ENCODE results near the gene PLEKHA7. TPM values are rescaled to one million over a fixed set of nuclear protein-coding genes. Genes with fewer than 3 reads are reported as not detected.
"Not testable (repeated sequence)": the region's sequence is repeated elsewhere in the genome, so short reads cannot be mapped to it uniquely, and the experiment has no call there.

PLEKHA7 gene
- total and polyA plus RNA-seq, 4 donors: 13.3 to 31.8 (median 21.5) TPM

DNA sequence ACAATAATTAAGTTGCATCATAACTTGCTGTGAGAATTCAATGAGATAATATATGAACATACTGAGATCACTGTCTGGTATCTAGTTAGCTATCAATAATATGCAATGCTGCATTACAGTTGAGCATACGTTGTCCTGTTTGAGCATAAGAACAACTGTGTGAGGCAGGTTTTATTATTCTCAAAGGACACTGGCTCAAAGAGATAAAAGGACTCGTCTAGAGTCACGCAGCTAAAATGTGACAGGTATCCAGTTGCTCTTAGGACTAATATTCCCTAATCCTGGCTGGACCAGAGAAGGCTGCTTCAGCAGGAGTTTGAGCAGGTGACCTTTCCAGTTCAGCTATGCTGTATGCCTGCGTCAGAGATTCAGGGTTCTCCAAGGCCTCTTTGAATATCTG, 92.5 kb downstream of the PLEKHA7 start:
- Histone ChIP-seq H3K9me3 (ENCODE audit: control insufficient read depth in 4 of 4, insufficient read depth in 3 of 4, low read length in 3 of 4) (no peaks in the 10 kb centered on the region), H3K27ac (ENCODE audit: low read depth in 1 of 2, low read length in 1 of 2) (no peak overlapping the region), H3K9ac (ENCODE audit: insufficient read depth in 1 of 2, low read length in 2 of 2) (no peak overlapping the region), H3K4me3 (no peak overlapping the region), H3K27me3 (ENCODE audit: control insufficient read depth in 3 of 3, insufficient read depth in 3 of 3, low read length in 2 of 3) (peaks cover 0 to 27% (median 19%) of the 10 kb centered on the region in 3 donors), H3K36me3 (ENCODE audit: control insufficient read depth in 4 of 4, insufficient read depth in 4 of 4, low read length in 4 of 4) (no peaks in the 10 kb centered on the region), H3K4me1 (ENCODE audit: control insufficient read depth in 5 of 5, insufficient read depth in 5 of 5, low read length in 5 of 5) (peaks cover 0 to 31% (median 6%) of the 10 kb centered on the region in 5 donors)
- 87 to 92% methylated on average over 4 of the region's 4 CpGs for WGBS, 2 donors
- TF ChIP-seq, protein P1, sequence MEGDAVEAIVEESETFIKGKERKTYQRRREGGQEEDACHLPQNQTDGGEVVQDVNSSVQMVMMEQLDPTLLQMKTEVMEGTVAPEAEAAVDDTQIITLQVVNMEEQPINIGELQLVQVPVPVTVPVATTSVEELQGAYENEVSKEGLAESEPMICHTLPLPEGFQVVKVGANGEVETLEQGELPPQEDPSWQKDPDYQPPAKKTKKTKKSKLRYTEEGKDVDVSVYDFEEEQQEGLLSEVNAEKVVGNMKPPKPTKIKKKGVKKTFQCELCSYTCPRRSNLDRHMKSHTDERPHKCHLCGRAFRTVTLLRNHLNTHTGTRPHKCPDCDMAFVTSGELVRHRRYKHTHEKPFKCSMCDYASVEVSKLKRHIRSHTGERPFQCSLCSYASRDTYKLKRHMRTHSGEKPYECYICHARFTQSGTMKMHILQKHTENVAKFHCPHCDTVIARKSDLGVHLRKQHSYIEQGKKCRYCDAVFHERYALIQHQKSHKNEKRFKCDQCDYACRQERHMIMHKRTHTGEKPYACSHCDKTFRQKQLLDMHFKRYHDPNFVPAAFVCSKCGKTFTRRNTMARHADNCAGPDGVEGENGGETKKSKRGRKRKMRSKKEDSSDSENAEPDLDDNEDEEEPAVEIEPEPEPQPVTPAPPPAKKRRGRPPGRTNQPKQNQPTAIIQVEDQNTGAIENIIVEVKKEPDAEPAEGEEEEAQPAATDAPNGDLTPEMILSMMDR (IDR thresholded peaks at IDR 0.05; ENCODE audit: control extremely low read depth, extremely low read depth): no peak
- no peak for DNase-seq
- ATAC-seq (ENCODE audit: insufficient read depth, low FRiP score): no peak

DNA sequence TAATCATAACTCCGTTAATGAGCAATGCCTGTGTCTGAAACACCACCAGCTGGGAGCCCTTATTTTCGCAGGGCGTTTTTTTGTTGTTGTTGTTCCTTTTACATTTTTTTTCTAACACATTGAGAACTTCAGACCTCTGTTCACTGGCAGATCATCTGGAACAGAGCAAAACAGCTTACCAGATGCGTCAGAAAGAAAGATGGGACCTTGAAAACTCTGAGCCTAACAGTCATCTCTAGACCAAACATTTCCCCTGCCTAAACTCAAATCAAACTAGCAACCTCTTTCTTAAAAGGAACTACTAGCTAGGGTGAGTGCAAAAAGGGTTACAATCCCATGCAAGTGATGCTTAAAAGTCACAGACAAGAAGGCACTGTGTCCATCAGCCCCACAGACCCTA, 93.2 kb downstream of the PLEKHA7 start:
- Histone ChIP-seq H3K9me3 (ENCODE audit: control insufficient read depth in 4 of 4, insufficient read depth in 3 of 4, low read length in 3 of 4) (no peaks in the 10 kb centered on the region), H3K27me3 (ENCODE audit: control insufficient read depth in 3 of 3, insufficient read depth in 3 of 3, low read length in 2 of 3) (peaks cover 0 to 22% (median 13%) of the 10 kb centered on the region in 3 donors), H3K36me3 (ENCODE audit: control insufficient read depth in 4 of 4, insufficient read depth in 4 of 4, low read length in 4 of 4) (no peaks in the 10 kb centered on the region), H3K4me1 (ENCODE audit: control insufficient read depth in 5 of 5, insufficient read depth in 5 of 5, low read length in 5 of 5) (peaks cover 0 to 26% (median 4%) of the 10 kb centered on the region in 5 donors), H3K9ac (ENCODE audit: insufficient read depth in 1 of 2, low read length in 2 of 2) (no peak overlapping the region), H3K4me3 (no peak overlapping the region), H3K27ac (ENCODE audit: low read depth in 1 of 2, low read length in 1 of 2) (no peak overlapping the region)
- TF ChIP-seq, protein P1 (IDR thresholded peaks at IDR 0.05; ENCODE audit: control extremely low read depth, extremely low read depth): no peak
- no peak for ATAC-seq (ENCODE audit: insufficient read depth, low FRiP score)
- DNase-seq: no peak
- 85 to 91% methylated on average over 4 of the region's 4 CpGs for WGBS, 2 donors

DNA sequence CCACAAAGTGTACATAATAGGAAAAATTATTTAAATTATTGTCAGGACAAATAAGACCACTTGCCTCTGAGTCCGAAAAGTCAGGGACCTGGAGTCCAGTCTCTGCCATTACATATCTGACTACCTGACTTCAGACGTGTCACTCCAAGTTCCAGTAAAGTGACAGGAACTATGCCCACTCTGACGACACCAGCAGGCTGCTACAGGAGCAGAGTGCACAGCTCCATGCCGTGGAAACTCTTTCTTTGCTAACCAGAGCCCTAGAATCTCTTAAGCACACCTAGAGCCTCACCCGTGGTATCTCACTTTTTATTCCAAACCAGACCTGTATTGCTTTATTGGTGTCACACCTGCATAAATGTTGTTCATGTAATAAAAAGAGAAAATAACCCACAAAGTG, 93.7 kb downstream of the PLEKHA7 start:
- TF ChIP-seq, protein P1 (IDR thresholded peaks at IDR 0.05; ENCODE audit: control extremely low read depth, extremely low read depth): no peak
- no peak overlapping the region for H3K27ac ChIP-seq (ENCODE audit: low read depth in 1 of 2, low read length in 1 of 2)
- peaks cover 0 to 18% (median 9%) of the 10 kb centered on the region in 3 donors for H3K27me3 ChIP-seq (ENCODE audit: control insufficient read depth in 3 of 3, insufficient read depth in 3 of 3, low read length in 2 of 3)
- no peak for ATAC-seq (ENCODE audit: insufficient read depth, low FRiP score)
- H3K36me3 ChIP-seq (ENCODE audit: control insufficient read depth in 4 of 4, insufficient read depth in 4 of 4, low read length in 4 of 4): no peaks in the 10 kb centered on the region
- H3K9me3 ChIP-seq (ENCODE audit: control insufficient read depth in 4 of 4, insufficient read depth in 3 of 4, low read length in 3 of 4): no peaks in the 10 kb centered on the region
- 78 to 79% methylated on average over 5 of the region's 5 CpGs for WGBS, 2 donors
- H3K4me1 ChIP-seq (ENCODE audit: control insufficient read depth in 5 of 5, insufficient read depth in 5 of 5, low read length in 5 of 5): peaks cover 0 to 21% (median 3%) of the 10 kb centered on the region in 5 donors
- H3K9ac ChIP-seq (ENCODE audit: insufficient read depth in 1 of 2, low read length in 2 of 2): no peak overlapping the region
- no peak for DNase-seq
- H3K4me3 ChIP-seq: no peak overlapping the region

DNA sequence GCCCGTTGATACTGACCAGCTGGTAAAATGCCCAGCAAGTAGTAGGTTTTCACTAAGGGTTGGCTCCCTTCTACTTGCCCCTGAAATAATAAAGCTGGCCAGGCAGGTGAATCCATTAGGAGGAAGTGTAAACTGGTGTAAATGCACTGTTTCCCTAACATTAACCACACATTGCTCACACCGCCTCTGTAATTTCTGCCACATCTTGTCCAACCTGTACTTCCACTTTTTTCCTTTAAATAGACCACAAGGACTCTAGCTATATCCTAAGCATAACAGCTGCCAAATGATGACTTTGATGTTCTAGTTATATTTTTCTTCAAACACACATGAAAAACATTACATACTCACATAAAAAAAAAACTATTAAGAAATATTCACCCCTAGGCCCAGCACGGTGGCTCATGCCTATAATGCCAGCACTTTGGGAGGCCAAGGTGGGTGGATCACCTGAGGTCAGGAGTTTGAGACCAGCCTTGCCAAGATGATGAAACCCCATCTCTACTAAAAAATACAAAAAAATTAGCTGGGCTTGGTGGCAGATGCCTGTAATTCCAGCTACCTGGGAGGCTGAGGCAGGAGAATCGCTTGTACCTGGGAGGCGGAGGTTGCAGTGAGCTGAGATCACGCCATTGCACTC, 95.6 kb downstream of the PLEKHA7 start:
- H3K27ac ChIP-seq (ENCODE audit: low read depth in 1 of 2, low read length in 1 of 2); H3K27me3 ChIP-seq (ENCODE audit: control insufficient read depth in 3 of 3, insufficient read depth in 3 of 3, low read length in 2 of 3); H3K36me3 ChIP-seq (ENCODE audit: control insufficient read depth in 4 of 4, insufficient read depth in 4 of 4, low read length in 4 of 4); H3K9ac ChIP-seq (ENCODE audit: insufficient read depth in 1 of 2, low read length in 2 of 2); H3K4me3 ChIP-seq; H3K9me3 ChIP-seq (ENCODE audit: control insufficient read depth in 4 of 4, insufficient read depth in 3 of 4, low read length in 3 of 4); H3K4me1 ChIP-seq (ENCODE audit: control insufficient read depth in 5 of 5, insufficient read depth in 5 of 5, low read length in 5 of 5): not testable (repeated sequence)
- 76% methylated on average over 6 of the region's 6 CpGs for WGBS, 2 donors
- ATAC-seq (ENCODE audit: insufficient read depth, low FRiP score): peak; percentile 63
- peak in 2 of 3 donors; percentile 60 to 78 for DNase-seq

Data from lung (tissue), 12 donors.